ENCODE results near the gene SCG5.

SCG5 gene

GRCh38 chr15:32691689-32692038 lies 50.2 kb downstream of the SCG5 start:
- no peak for DNase-seq (ENCODE audit: low read depth, low spot score)

GRCh38 chr15:32692286-32692685 lies 50.8 kb downstream of the SCG5 start:
- DNase-seq (ENCODE audit: low read depth, low spot score): no peak

GRCh38 chr15:32694222-32694983 lies 52.9 kb downstream of the SCG5 start:
- DNase-seq (ENCODE audit: low read depth, low spot score): no peak

- DNase-seq (ENCODE audit: low read depth, low spot score): no peak
Observed at GRCh38 chr15:32698773-32699390, 57.4 kb downstream of the SCG5 start.

GRCh38 chr15:32700501-32701150 lies 59.1 kb downstream of the SCG5 start:
- DNase-seq (ENCODE audit: low read depth, low spot score): no peak

GRCh38 chr15:32701863-32702262 lies 60.4 kb downstream of the SCG5 start:
- DNase-seq (ENCODE audit: low read depth, low spot score): no peak

- DNase-seq (ENCODE audit: low read depth, low spot score): no peak
Observed at GRCh38 chr15:32704395-32704981, 63.0 kb downstream of the SCG5 start.

- no peak for DNase-seq (ENCODE audit: low read depth, low spot score)
Observed at GRCh38 chr15:32705446-32705845, 63.9 kb downstream of the SCG5 start.

- DNase-seq (ENCODE audit: low read depth, low spot score): no peak
Observed at GRCh38 chr15:32706704-32707103, 65.2 kb downstream of the SCG5 start.

GRCh38 chr15:32707436-32707835 lies 65.9 kb downstream of the SCG5 start:
- no peak for DNase-seq (ENCODE audit: low read depth, low spot score)

- no peak for DNase-seq (ENCODE audit: low read depth, low spot score)
Observed at GRCh38 chr15:32709295-32710033, 68.0 kb downstream of the SCG5 start.

- no peak for DNase-seq (ENCODE audit: low read depth, low spot score)
Observed at GRCh38 chr15:32715276-32715675, 73.8 kb downstream of the SCG5 start.

GRCh38 chr15:32716216-32716914 lies 74.9 kb downstream of the SCG5 start:
- no peak for DNase-seq (ENCODE audit: low read depth, low spot score)

GRCh38 chr15:32716915-32717425 lies 75.5 kb downstream of the SCG5 start:
- DNase-seq (ENCODE audit: low read depth, low spot score): no peak

GRCh38 chr15:32717426-32718226 lies 76.1 kb downstream of the SCG5 start, which contains the start of gene GREM1:
Gene GREM1 (plus strand): TSS chr15:32718004. CDS start chr15:32730691, 12,687 bp downstream.
- DNase-seq (ENCODE audit: low read depth, low spot score): no peak

- no peak for DNase-seq (ENCODE audit: low read depth, low spot score)
Observed at GRCh38 chr15:32718227-32718820, 76.8 kb downstream of the SCG5 start.

GRCh38 chr15:32718821-32719716 lies 77.6 kb downstream of the SCG5 start:
- no peak for DNase-seq (ENCODE audit: low read depth, low spot score)

GRCh38 chr15:32721596-32721995 lies 80.1 kb downstream of the SCG5 start:
- no peak for DNase-seq (ENCODE audit: low read depth, low spot score)

- DNase-seq (ENCODE audit: low read depth, low spot score): no peak
Observed at GRCh38 chr15:32722136-32722535, 80.6 kb downstream of the SCG5 start.
